HG02970 (cell line): Measurements from ENCODE around the gene DENND4C.
"Not testable (repeated sequence)": the region's sequence is repeated elsewhere in the genome, so short reads cannot be mapped to it uniquely, and the experiment has no call there.

Source experiments
- ATAC-seq: cut with Tn5 transposase; IDR thresholded peaks from one replicate; pipeline ENCODE4 v1.9.1; 2021; ENCODE audit warnings: mild to moderate bottlenecking, moderate library complexity, moderate number of reproducible peaks; ENCODE audit not compliant: unreplicated experiment, low FRiP score

DENND4C gene

DNA sequence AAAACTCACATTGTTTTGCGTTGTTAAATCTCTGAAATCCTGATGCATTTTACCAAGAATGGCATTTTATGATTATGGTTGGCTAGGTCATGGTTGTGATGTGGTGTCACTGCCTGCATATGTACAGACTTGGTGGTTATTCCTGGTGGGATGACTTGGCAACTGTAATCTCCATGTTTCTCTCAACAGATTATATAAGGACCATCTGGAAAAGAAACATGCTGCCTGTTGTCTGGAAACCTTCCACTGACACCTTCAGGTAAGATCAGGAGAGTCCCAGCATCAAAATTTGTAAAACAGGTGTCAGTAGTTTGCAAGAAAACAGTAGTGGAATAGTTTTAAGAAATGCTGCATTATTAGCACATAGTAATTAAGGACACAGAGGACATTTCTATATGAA is 175.3 kb downstream of the DENND4C start:
- no peak for ATAC-seq

DNA sequence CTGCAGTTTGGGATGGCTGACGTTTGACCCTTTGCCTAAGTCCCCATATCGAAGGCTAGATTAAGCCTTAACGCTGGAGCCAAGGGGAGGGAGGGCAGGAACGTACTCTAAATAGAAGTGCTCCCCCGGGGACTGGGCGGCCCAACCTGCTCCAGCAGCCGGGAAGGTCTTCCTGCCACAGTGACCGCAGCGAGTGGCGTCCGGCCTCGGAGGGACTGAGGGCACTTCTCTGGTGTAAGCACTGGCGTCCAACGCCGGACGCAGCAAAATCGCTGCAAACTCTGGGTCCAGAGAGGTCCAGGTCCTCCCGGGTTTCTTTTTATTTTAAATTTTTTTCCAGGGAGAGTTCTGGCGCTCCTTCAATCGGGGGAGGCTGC is 177.8 kb downstream of the DENND4C start:
- ATAC-seq, result no peak

DNA sequence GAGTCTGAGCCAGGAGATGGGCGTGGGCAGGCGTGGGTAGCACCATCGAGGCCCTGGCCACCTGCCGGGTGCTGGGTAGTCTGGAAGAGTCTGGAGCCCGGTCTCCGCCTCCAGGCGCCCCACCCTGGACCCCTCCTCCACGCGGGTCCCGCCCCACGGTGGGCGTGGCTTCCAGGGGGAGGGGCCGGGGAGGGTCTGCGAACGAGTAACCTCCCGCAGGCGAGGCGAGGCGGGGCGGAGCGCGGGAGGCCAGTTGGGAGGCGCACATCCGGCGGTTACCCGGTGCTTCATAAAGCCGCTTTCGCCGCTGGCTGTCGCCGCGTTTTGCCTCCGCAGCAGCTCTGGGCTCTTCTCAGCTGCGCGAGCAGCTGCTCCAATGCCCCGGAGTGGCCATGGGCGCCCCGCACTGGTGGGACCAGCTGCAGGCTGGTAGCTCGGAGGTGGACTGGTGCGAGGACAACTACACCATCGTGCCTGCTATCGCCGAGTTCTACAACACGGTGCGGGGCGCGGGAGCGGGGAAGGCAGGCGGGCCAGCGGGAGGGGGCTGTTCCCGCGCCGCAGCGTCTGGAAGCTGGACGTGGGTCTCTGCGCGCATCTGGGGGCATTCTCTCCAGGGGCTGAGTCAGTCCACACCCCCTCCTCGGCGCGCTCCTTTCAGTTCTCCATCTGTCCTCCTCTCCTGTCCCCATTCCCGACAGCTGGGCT is 178.4 kb downstream of the DENND4C start, which contains the start of gene ACER2:
ACER2 (plus strand) TSS at position 317 of the 708 bp plus-strand sequence; CDS start at position 393, 76 bp downstream.
- peak; percentile 95 for ATAC-seq

- peak; percentile 5 for ATAC-seq
Observed at GRCh38 chr9:19409401-19410194, 179.1 kb downstream of the DENND4C start.

DNA sequence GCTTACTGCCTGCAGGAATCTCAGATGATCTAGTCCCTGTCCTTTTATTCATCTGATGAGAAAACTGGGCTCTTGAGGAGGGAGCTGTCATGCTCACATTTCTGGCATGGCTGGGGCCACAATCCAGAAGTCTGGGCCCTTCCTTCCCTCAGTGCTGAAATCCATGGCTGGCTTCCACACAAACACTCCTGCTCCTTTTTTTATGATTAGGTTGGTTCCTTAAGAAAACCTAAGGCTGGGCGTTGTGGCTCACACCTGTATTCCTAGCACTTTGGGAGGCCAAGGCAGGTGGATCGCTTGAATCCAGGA is 179.7 kb downstream of the DENND4C start:
- no peak for ATAC-seq

DNA sequence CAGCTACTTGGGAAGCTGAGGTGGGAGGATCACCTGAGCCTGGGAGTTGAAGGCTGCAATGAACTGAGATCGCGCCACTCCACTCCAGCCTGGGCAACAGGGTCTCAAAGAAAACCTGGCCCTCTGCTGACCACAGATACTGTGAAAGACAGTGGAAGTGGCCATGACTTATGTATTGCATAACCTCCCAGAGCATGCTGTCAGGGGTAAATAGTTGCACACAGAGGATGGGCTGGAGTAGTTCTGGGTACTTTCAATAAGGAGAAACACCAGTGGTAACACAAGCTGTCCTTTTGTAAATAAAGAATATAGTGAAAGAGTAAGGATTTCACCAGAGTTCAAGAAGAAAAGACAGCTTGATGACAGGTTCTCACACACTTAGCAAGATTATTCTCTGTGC is 180.1 kb downstream of the DENND4C start:
- ATAC-seq, result no peak

- ATAC-seq, result no peak
Observed at GRCh38 chr9:19411316-19411715, 180.8 kb downstream of the DENND4C start.

DNA sequence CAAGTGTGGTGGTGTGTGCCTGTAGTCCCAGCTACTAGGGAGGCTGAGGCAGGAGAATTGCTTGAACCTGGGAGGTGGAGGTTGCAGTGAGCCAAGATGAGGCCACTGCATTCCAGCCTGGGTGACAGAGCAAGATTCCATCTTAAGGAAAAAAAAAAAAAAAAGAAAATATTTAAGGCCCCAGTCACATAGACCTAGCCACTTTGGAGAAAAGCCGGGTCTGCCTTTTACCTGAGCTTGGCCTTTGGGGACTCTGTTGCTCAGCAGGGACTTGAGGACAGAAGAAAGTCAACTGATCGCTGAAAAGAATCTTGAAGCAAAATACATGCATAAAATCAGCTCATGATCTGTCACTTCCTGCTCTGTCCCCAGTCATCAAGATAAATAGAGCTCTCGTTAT is 183.0 kb downstream of the DENND4C start:
- not testable (repeated sequence) for ATAC-seq

DNA sequence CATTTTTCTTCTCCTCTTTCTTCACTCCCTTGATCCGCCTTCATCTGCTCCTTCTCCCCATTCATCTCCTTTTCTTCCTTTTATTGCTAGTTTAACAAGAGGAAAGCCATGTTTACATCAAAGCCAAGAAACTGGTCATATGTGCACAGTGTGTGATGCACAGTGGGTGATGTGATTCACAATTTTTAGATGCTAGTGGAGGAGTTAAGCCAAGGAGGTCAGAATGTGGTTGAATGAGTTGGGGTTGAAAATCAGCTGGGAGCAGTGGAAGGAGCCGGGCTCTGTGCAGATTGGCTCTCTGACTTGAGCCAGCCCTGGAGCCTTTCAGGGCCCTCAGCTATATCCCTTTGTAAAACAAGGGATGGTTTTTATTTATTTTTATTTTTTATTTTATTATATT is 185.7 kb downstream of the DENND4C start:
- ATAC-seq, result no peak

DNA sequence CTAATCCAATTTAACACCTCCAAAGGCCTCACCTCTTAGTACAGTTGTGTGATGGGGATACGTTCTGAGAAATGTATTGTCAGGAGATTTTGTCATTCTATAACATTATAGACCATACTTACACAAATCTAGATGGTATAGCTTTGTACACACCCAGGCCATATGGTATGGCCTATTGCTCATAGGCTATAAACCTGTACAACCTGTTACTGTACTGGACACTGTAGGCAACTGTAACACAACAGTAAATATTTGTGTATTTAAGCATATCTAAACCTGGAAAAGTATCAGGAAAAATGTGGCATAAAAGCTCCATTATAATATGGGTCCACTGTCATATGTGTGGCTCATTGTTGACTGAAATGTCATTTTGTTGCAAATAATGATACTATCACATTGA is 190.4 kb downstream of the DENND4C start:
- no peak for ATAC-seq
